Suprapubic skin (tissue), 4 donors: Measurements from ENCODE around the gene C2CD5. TPM values are rescaled to one million over a fixed set of nuclear protein-coding genes. Genes with fewer than 3 reads are reported as not detected.
"Not testable (repeated sequence)": the region's sequence is repeated elsewhere in the genome, so short reads cannot be mapped to it uniquely, and the experiment has no call there.

Experiments used
- DNase-seq, 2 donors: peaks; one replicate each; pipeline ENCODE4 v3.0.0-alpha.2; 2019; ENCODE audit warnings: low spot score in 2 of 2
- H3K27ac ChIP-seq: fragments of 200-600 bp; sonication (generic); one replicate; pipeline ENCODE4 v1.5.1; 2019
- H3K27me3 ChIP-seq: fragments of 200-600 bp; sonication (generic); one replicate; pipeline ENCODE4 v1.5.1; 2019
- H3K36me3 ChIP-seq: fragments of 200-600 bp; sonication (generic); one replicate; pipeline ENCODE4 v1.5.1; 2019
- H3K4me1 ChIP-seq: fragments of 200-600 bp; sonication (generic); one replicate; pipeline ENCODE4 v1.5.1; 2019
- H3K4me3 ChIP-seq: fragments of 200-600 bp; sonication (generic); one replicate; pipeline ENCODE4 v1.5.1; 2019; ENCODE audit warnings: mild to moderate bottlenecking
- H3K9me3 ChIP-seq: fragments of 200-600 bp; sonication (generic); one replicate; pipeline ENCODE4 v1.5.1; 2019
- EP300 ChIP-seq: sonication (generic); formaldehyde crosslinking; IDR thresholded peaks from one replicate; pipeline ENCODE4 v1.6.1; 2017; ENCODE audit warnings: antibody characterized with exemption
- POLR2A ChIP-seq, 2 donors: fragments of 450-650 bp; IDR thresholded peaks; one replicate each; pipeline ENCODE4 v1.6.1; 2017; ENCODE audit warnings: antibody characterized with exemption in 2 of 2, mild to moderate bottlenecking in 2 of 2, moderate library complexity in 2 of 2
- POLR2AphosphoS5 ChIP-seq, 3 donors: sonication (generic); formaldehyde crosslinking; IDR thresholded peaks; one replicate each; pipeline ENCODE4 v1.6.1; 2017; ENCODE audit warnings: antibody characterized with exemption in 3 of 3
- WGBS: methylation state at CpG from one replicate; pipeline ENCODE4 v1.1.5; 2018; 5-methylcytosine and 5-hydroxymethylcytosine counted together
- total RNA-seq, 4 donors: library from RNA; depleted of rRNA; stranded (reverse); fragments of >200 nt; gene quantifications; one replicate each; pipeline ENCODE4 v1.1.0, GENCODE V29; 2016
- TF ChIP-seq, protein P1 (sequence below), 2 donors: fragments of 200-600 bp in 1 of 2; fragments of 450-650 bp in 1 of 2; sonication (generic) in 1 of 2; IDR thresholded peaks; one replicate each; pipeline ENCODE4 v1.5.1; 2016 to 2019; ENCODE audit warnings: antibody characterized with exemption in 2 of 2, mild to moderate bottlenecking in 1 of 2, moderate library complexity in 1 of 2

C2CD5 gene
- total RNA-seq, 4 donors from 2014 or later = 23.1 to 39.2 (median 27.7) TPM

DNA sequence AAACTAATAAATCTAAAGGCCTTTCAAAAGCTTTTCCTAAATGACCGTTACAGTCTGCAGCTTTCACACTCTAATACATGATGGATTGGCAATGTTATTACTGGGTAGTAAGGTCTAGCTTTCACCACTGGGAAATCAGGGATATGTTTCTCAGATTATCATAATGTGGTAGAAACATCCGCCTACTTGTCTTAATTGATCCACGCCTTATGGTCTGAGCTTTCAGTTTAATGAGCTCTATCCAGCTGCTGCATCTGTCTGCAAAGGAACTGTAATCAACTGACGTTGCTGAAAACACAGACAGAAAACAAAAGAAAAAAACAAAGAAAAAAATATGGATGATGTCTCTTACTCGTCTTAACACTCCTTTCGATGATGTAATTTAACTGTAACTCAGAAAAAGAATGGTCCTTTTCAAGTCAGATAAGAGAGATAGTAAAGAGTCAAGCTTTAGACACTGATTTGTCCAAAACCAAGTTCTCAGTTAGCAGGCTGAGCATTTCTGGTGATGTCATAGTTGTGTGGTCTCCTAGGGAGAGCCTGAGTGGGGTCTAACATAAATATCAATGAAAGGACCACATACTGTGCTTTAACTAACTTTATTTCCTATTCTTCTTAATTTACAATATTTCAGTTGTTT is 85.9 kb downstream of the C2CD5 start:
- no peak for TF ChIP-seq POLR2A (IDR thresholded peaks at IDR 0.05)
- no peak for TF ChIP-seq EP300
- TF ChIP-seq, protein P1, sequence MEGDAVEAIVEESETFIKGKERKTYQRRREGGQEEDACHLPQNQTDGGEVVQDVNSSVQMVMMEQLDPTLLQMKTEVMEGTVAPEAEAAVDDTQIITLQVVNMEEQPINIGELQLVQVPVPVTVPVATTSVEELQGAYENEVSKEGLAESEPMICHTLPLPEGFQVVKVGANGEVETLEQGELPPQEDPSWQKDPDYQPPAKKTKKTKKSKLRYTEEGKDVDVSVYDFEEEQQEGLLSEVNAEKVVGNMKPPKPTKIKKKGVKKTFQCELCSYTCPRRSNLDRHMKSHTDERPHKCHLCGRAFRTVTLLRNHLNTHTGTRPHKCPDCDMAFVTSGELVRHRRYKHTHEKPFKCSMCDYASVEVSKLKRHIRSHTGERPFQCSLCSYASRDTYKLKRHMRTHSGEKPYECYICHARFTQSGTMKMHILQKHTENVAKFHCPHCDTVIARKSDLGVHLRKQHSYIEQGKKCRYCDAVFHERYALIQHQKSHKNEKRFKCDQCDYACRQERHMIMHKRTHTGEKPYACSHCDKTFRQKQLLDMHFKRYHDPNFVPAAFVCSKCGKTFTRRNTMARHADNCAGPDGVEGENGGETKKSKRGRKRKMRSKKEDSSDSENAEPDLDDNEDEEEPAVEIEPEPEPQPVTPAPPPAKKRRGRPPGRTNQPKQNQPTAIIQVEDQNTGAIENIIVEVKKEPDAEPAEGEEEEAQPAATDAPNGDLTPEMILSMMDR (IDR thresholded peaks at IDR 0.05) = no peak
- TF ChIP-seq POLR2AphosphoS5 (IDR thresholded peaks at IDR 0.05) = no peak
- Histone ChIP-seq H3K4me3 (no peak overlapping the region), H3K4me1 (no peaks in the 10 kb centered on the region), H3K27ac (no peak overlapping the region), H3K27me3 (no peaks in the 10 kb centered on the region), H3K9me3 (no peaks in the 10 kb centered on the region), H3K36me3 (peaks cover 6% of the 10 kb centered on the region)
- no peak for DNase-seq
- 90% methylated on average over 6 of the region's 6 CpGs for WGBS

DNA sequence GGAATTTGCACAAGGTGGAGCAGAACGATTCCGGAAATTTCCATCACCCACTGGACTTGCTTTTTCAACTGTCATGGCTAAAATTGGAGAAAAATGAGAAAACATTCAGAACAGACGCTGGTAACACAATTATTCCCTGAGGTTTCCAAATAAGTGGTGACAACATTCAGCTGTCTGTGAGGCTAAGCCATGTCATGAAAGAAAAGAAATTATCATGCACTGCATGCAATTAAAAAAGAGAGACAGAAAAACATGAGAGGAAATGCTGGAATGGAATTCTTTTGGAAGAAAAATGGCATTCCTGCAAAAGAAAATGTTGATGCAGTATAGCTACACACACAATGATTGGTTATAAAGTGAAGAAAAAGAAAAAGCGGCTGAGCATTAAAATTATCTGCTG is 87.3 kb downstream of the C2CD5 start:
- no peaks in the 10 kb centered on the region for H3K27me3 ChIP-seq
- H3K36me3 ChIP-seq = peaks cover 19% of the 10 kb centered on the region
- no peak for DNase-seq
- H3K4me1 ChIP-seq = no peaks in the 10 kb centered on the region
- WGBS = 79% methylated on average over 4 of the region's 4 CpGs
- TF ChIP-seq, protein P1 (IDR thresholded peaks at IDR 0.05) = no peak
- TF ChIP-seq POLR2A (IDR thresholded peaks at IDR 0.05) = no peak
- TF ChIP-seq EP300 = no peak
- no peak for TF ChIP-seq POLR2AphosphoS5 (IDR thresholded peaks at IDR 0.05)
- H3K27ac ChIP-seq = no peak overlapping the region
- no peaks in the 10 kb centered on the region for H3K9me3 ChIP-seq
- H3K4me3 ChIP-seq = no peak overlapping the region

DNA sequence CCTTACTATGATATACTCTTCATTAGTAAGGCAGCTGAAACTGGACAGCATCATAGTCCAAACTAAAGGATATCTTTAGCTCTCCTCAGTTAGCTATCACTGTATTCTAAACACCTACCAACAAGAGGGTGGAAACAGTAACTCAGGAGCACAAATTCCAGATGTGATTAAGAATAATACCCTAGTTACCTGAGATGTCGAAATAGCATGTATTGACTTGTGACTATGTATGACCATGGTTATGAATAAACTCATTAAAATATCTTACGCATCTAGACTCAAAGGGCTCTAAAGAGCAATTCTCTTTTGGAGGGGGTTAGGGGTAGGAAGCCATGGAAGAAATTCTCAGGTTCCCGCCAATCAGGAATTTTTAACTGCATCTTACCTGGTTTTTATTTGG is 90.8 kb downstream of the C2CD5 start:
- no peaks in the 10 kb centered on the region for H3K9me3 ChIP-seq

DNA sequence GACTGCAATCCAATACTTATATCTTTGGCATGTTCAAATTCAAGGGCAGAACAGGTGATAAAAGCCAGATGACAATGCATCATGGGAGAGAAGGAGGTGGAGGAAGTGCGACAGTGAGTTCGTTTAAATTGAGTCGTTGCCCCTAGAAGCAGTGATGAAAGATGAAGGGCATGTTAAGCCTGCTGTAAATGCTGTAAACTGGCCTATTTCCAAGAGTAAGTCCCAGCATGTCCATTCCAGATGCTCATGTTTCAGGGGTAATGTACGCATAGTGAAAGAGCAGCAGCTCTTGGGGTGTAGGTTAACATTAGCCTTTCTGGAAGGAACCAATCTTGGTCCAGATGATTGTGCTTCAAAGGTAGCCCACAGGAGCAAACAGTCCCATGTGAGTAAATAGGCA is 97.1 kb downstream of the C2CD5 start:
- no peak for TF ChIP-seq EP300
- TF ChIP-seq, protein P1 (IDR thresholded peaks at IDR 0.05) = no peak
- Histone ChIP-seq H3K4me3 (no peak overlapping the region), H3K36me3 (peaks cover 7% of the 10 kb centered on the region), H3K4me1 (peaks cover 3% of the 10 kb centered on the region), H3K9me3 (no peaks in the 10 kb centered on the region), H3K27ac (no peak overlapping the region), H3K27me3 (no peaks in the 10 kb centered on the region)
- DNase-seq = no peak
- 24% methylated on average over 4 of the region's 4 CpGs for WGBS

More for the DNA sequence above, 90.8 kb downstream of the C2CD5 start:
- Histone ChIP-seq H3K27ac (no peak overlapping the region), H3K4me3 (no peak overlapping the region), H3K27me3 (no peaks in the 10 kb centered on the region), H3K4me1 (no peaks in the 10 kb centered on the region), H3K36me3 (peaks cover 25% of the 10 kb centered on the region)
- DNase-seq = no peak
- TF ChIP-seq POLR2AphosphoS5 (IDR thresholded peaks at IDR 0.05) (no peak), EP300 (no peak), POLR2A (IDR thresholded peaks at IDR 0.05) (no peak)
- TF ChIP-seq, protein P1 (IDR thresholded peaks at IDR 0.05) = no peak
- WGBS = 93% methylated on average over 3 of the region's 3 CpGs

DNA sequence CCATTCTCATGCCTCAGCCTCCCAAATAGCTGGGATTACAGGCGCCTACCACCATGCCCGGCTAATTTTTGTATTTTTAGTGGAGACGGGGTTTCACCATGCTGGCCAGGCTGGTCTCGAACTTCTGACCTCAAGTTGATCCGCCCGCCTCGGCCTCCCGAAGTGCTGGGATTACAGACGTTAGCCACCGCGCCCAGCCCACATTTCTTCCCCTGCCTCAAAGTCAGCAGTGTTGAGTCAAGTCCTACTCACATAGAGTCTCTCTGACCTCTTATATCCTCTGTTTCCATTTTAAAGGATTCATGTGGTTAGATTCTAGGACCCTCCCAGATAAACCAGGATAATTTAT is 100.1 kb downstream of the C2CD5 start:
- not testable (repeated sequence) for H3K9me3 ChIP-seq, H3K36me3 ChIP-seq, H3K27me3 ChIP-seq, H3K27ac ChIP-seq, DNase-seq, H3K4me1 ChIP-seq, H3K4me3 ChIP-seq
- 88% methylated on average over 11 of the region's 11 CpGs for WGBS
